HEK293 (cell line): ENCODE results near the gene ARL3.
A peak's percentile ranks its signal among the peaks of the same experiment; 100 is the strongest.

Experiments used
- CTCF ChIA-PET: fragments of 350-600 bp; formaldehyde crosslinking; extraction: SDS; loops from one replicate; lab custom pipeline; 2021; ENCODE audit warnings: antibody characterized with exemption; lab: Yijun Ruan, JAX
- POLR2A ChIA-PET: fragments of 300-600 bp; formaldehyde crosslinking; extraction: SDS; loops from one replicate; lab custom pipeline; 2020; ENCODE audit warnings: antibody characterized with exemption, inconsistent platforms; lab: Yijun Ruan, JAX
- H3K27ac ChIP-seq: fragments of 200-500 bp; sonication (Bioruptor generic); 2 replicates; pipeline ENCODE4 v1.5.1; 2014; ENCODE audit warnings: low read depth, low read length, control low read depth, inconsistent platforms; ENCODE audit errors: extremely low read depth
- H3K36me3 ChIP-seq, 2 experiments: fragments of 200-500 bp in 1 of 2; sonication (Bioruptor generic) in 1 of 2; 1 replicate in 1 of 2; 2 replicates in 1 of 2; pipeline ENCODE4 v1.5.1; 2014 to 2017; ENCODE audit warnings: inconsistent platforms in 2 of 2, low read length in 2 of 2; ENCODE audit not compliant: control insufficient read depth in 2 of 2, insufficient read depth in 1 of 2
- H3K4me1 ChIP-seq: fragments of 200-500 bp; sonication (Bioruptor generic); 2 replicates; pipeline ENCODE4 v1.5.1; 2014; ENCODE audit warnings: mild to moderate bottlenecking, low read length, inconsistent platforms; ENCODE audit not compliant: control insufficient read depth, insufficient read depth
- H3K4me3 ChIP-seq: 2 replicates; pipeline ENCODE4 v1.5.1; 2011; ENCODE audit warnings: low read depth, mild to moderate bottlenecking, control low read depth, low read length, moderate library complexity
- H3K9me3 ChIP-seq: fragments of 200-500 bp; sonication (Bioruptor generic); 2 replicates; pipeline ENCODE4 v1.5.1; 2014; ENCODE audit warnings: low read depth, low read length, inconsistent platforms; ENCODE audit not compliant: control insufficient read depth, insufficient read depth
- BCL11B ChIP-seq: fragments of 450-650 bp; formaldehyde crosslinking; IDR thresholded peaks from 2 replicates; pipeline ENCODE4 v1.5.1; 2016; ENCODE audit warnings: low read depth, missing biosample characterization, missing genetic modification characterization
- BCL6B ChIP-seq: fragments of 450-650 bp; formaldehyde crosslinking; IDR thresholded peaks from 2 replicates; pipeline ENCODE4 v1.5.1; 2017; ENCODE audit warnings: missing biosample characterization, missing genetic modification characterization
- KLF10 ChIP-seq: fragments of 450-650 bp; IDR thresholded peaks from 2 replicates; pipeline ENCODE4 v1.5.1; 2018; ENCODE audit warnings: missing biosample characterization, mild to moderate bottlenecking, missing genetic modification characterization
- KLF16 ChIP-seq: fragments of 450-650 bp; formaldehyde crosslinking; IDR thresholded peaks from 2 replicates; pipeline ENCODE4 v1.5.1; 2017; ENCODE audit warnings: missing biosample characterization, missing genetic modification characterization
- KLF8 ChIP-seq: fragments of 450-650 bp; formaldehyde crosslinking; IDR thresholded peaks from 2 replicates; pipeline ENCODE4 v1.5.1; 2016; ENCODE audit warnings: missing biosample characterization, missing genetic modification characterization
- PATZ1 ChIP-seq: fragments of 450-650 bp; formaldehyde crosslinking; IDR thresholded peaks from 2 replicates; pipeline ENCODE4 v1.5.1; 2016; ENCODE audit warnings: missing biosample characterization, missing genetic modification characterization
- PRDM6 ChIP-seq: fragments of 450-650 bp; formaldehyde crosslinking; IDR thresholded peaks from 2 replicates; pipeline ENCODE4 v1.5.1; 2017; ENCODE audit warnings: missing biosample characterization, missing genetic modification characterization
- ZBTB11 ChIP-seq: fragments of 450-650 bp; formaldehyde crosslinking; conservative IDR thresholded peaks from 2 replicates; pipeline ENCODE4 v1.5.1; 2016; ENCODE audit warnings: low read depth, missing biosample characterization, missing genetic modification characterization
- ZBTB20 ChIP-seq: fragments of 450-650 bp; formaldehyde crosslinking; IDR thresholded peaks from 2 replicates; pipeline ENCODE4 v1.5.1; 2016; ENCODE audit warnings: missing biosample characterization, missing genetic modification characterization
- ZBTB21 ChIP-seq: fragments of 450-650 bp; formaldehyde crosslinking; IDR thresholded peaks from 2 replicates; pipeline ENCODE4 v1.5.1; 2017; ENCODE audit warnings: missing biosample characterization, missing genetic modification characterization
- ZBTB26 ChIP-seq: fragments of 450-650 bp; formaldehyde crosslinking; optimal IDR thresholded peaks from 2 replicates; pipeline ENCODE3; 2016; ENCODE audit warnings: missing biosample characterization, mild to moderate bottlenecking, missing genetic modification characterization
- ZBTB49 ChIP-seq: fragments of 450-650 bp; formaldehyde crosslinking; IDR thresholded peaks from 2 replicates; pipeline ENCODE4 v1.5.1; 2016; ENCODE audit warnings: missing biosample characterization, missing genetic modification characterization, low read depth
- ZFP3 ChIP-seq: fragments of 450-650 bp; formaldehyde crosslinking; IDR thresholded peaks from 2 replicates; pipeline ENCODE4 v1.5.1; 2016; ENCODE audit warnings: low read depth, missing biosample characterization, missing genetic modification characterization
- ZNF121 ChIP-seq: fragments of 450-650 bp; formaldehyde crosslinking; IDR thresholded peaks from 2 replicates; pipeline ENCODE4 v1.5.1; 2016; ENCODE audit warnings: missing biosample characterization, missing genetic modification characterization
- ZNF223 ChIP-seq: fragments of 450-650 bp; formaldehyde crosslinking; IDR thresholded peaks from 2 replicates; pipeline ENCODE4 v1.5.1; 2016; ENCODE audit warnings: missing biosample characterization, missing genetic modification characterization
- ZNF341 ChIP-seq: fragments of 450-650 bp; formaldehyde crosslinking; IDR thresholded peaks from 2 replicates; pipeline ENCODE4; 2016; ENCODE audit warnings: low read depth, missing biosample characterization, missing genetic modification characterization
- ZNF366 ChIP-seq: fragments of 450-650 bp; formaldehyde crosslinking; conservative IDR thresholded peaks from 2 replicates; pipeline ENCODE4 v1.5.1; 2016; ENCODE audit warnings: missing biosample characterization, missing genetic modification characterization
- ZNF391 ChIP-seq: fragments of 450-650 bp; formaldehyde crosslinking; IDR thresholded peaks from 2 replicates; pipeline ENCODE4 v1.5.1; 2016; ENCODE audit warnings: low read depth, missing biosample characterization, missing genetic modification characterization, borderline replicate concordance
- ZNF404 ChIP-seq: fragments of 450-650 bp; formaldehyde crosslinking; IDR thresholded peaks from 2 replicates; pipeline ENCODE4 v1.5.1; 2017; ENCODE audit warnings: missing biosample characterization, missing genetic modification characterization
- ZNF433 ChIP-seq: fragments of 450-650 bp; formaldehyde crosslinking; IDR thresholded peaks from 2 replicates; pipeline ENCODE4 v1.5.1; 2016; ENCODE audit warnings: missing biosample characterization, missing genetic modification characterization, low read depth
- ZNF510 ChIP-seq: fragments of 450-650 bp; formaldehyde crosslinking; IDR thresholded peaks from 2 replicates; pipeline ENCODE4 v1.5.1; 2018; ENCODE audit warnings: mild to moderate bottlenecking, missing genetic modification characterization, missing biosample characterization; ENCODE audit not compliant: insufficient replicate concordance
- ZNF558 ChIP-seq: fragments of 450-650 bp; formaldehyde crosslinking; IDR thresholded peaks from 2 replicates; pipeline ENCODE4 v1.5.1; 2016; ENCODE audit warnings: missing biosample characterization, missing genetic modification characterization
- ZNF629 ChIP-seq: fragments of 450-650 bp; formaldehyde crosslinking; IDR thresholded peaks from 2 replicates; pipeline ENCODE4 v1.5.1; 2017; ENCODE audit warnings: missing biosample characterization, missing genetic modification characterization
- ZNF747 ChIP-seq: fragments of 450-650 bp; formaldehyde crosslinking; IDR thresholded peaks from 2 replicates; pipeline ENCODE4 v1.5.1; 2016; ENCODE audit warnings: missing biosample characterization, missing genetic modification characterization
- ZNF76 ChIP-seq: fragments of 450-650 bp; formaldehyde crosslinking; IDR thresholded peaks from 2 replicates; pipeline ENCODE4; 2016; ENCODE audit warnings: low read depth, missing biosample characterization, missing genetic modification characterization, borderline replicate concordance

The ARL3 gene

GRCh38 chr10:102642736-102643335 lies 71.4 kb downstream of the ARL3 start:
- Histone ChIP-seq H3K9me3 (no peaks in the 10 kb centered on the region), H3K27ac (peak overlapping the region; percentile 86), H3K4me3 (peak overlapping the region; percentile 69), H3K4me1 (peaks cover 12% of the 10 kb centered on the region), H3K36me3 (peaks cover 0 to 8% of the 10 kb centered on the region in 2 experiments; a peak in 1 of 3 replicates)
- CTCF ChIA-PET, result interaction anchor here (0.6 to 0.7 kb wide), 2 partner anchors 24 to 77 kb away, joined by 3 to 4 read pairs; no protein-coding TSS in a partner anchor
- POLR2A ChIA-PET, result interaction anchor here (0.9 to 2.1 kb wide), 7 partner anchors 13 to 139 kb away, joined by 3 to 18 read pairs (median 6); partner anchors contain the start of genes ARL3, SFXN2 and SUFU
- TF ChIP-seq PATZ1 (tag by site-specific recombination) (peak; percentile 73), PRDM6 (no peak), ZNF223 (tag by site-specific recombination) (no peak), ZNF510 (tag by site-specific recombination) (no peak), KLF8 (peak; percentile 55; the same call in 1 of the 2 replicates), ZNF391 (0 out of 2 replicates have a peak, but pooled peaks have one; percentile 24), ZBTB49 (tag by site-specific recombination) (no peak), ZNF121 (no peak), ZBTB11 (0 out of 2 replicates have a peak, but pooled peaks have one; percentile 13), ZNF404 (tag by site-specific recombination) (no peak), BCL11B (tag by site-specific recombination) (0 out of 2 replicates have a peak, but pooled peaks have one; percentile 35), ZNF341 (tag by site-specific recombination) (no peak), ZNF629 (no peak), ZBTB20 (tag by site-specific recombination) (no peak), BCL6B (tag by site-specific recombination) (no peak), ZBTB21 (no peak), ZNF433 (tag by site-specific recombination) (no peak), ZNF76 (tag by site-specific recombination) (no peak), ZNF747 (tag by site-specific recombination) (no peak), ZFP3 (no peak), ZNF558 (tag by site-specific recombination) (no peak), ZBTB26 (tag by site-specific recombination) (peak; percentile 57), ZNF366 (peak; percentile 37; the same call in 1 of the 2 replicates), KLF16 (tag by site-specific recombination) (0 out of 2 replicates have a peak, but pooled peaks have one; percentile 15), KLF10 (tag by site-specific recombination) (no peak; the same call in 1 of the 2 replicates)
